ENCODE data around the gene C19orf38. TPM values are rescaled to one million over a fixed set of nuclear protein-coding genes. Genes with fewer than 3 reads are reported as not detected.

The C19orf38 gene
- total RNA-seq, 1 donor from 2014 or later, result 0.33 TPM

DNA sequence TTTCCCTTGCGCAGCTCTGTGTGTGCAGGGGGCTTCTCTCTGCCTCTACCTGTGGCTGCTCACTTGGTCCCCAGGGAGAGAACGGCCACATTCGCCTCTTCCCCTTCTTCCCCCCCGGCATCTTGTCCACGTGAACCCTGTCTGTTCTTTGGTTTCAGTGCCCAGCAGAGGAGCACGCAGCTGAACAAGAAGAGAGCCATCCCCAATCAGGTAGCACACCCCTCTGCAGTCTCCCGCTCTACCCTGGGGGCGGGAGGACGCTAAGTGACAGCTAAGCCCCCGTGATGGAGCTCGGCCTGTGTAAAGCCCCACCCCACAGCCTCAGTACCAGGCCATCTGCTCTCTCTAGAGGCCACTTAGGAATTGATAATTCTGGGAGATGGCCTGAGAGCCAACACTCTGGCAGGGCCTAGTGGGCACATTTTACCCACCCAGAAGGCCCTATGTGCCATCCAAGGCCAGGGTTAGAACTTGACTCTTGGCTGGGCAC lies 42.4 kb upstream of the C19orf38 start:
- TF ChIP-seq, protein P1, sequence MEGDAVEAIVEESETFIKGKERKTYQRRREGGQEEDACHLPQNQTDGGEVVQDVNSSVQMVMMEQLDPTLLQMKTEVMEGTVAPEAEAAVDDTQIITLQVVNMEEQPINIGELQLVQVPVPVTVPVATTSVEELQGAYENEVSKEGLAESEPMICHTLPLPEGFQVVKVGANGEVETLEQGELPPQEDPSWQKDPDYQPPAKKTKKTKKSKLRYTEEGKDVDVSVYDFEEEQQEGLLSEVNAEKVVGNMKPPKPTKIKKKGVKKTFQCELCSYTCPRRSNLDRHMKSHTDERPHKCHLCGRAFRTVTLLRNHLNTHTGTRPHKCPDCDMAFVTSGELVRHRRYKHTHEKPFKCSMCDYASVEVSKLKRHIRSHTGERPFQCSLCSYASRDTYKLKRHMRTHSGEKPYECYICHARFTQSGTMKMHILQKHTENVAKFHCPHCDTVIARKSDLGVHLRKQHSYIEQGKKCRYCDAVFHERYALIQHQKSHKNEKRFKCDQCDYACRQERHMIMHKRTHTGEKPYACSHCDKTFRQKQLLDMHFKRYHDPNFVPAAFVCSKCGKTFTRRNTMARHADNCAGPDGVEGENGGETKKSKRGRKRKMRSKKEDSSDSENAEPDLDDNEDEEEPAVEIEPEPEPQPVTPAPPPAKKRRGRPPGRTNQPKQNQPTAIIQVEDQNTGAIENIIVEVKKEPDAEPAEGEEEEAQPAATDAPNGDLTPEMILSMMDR (IDR thresholded peaks at IDR 0.05; ENCODE audit: insufficient read depth, low read length, poor library complexity, severe bottlenecking), result no peak
- peaks cover 6% of the 10 kb centered on the region for H3K36me3 ChIP-seq (ENCODE audit: control insufficient read depth, insufficient read depth, low read length)
- no peak for DNase-seq (ENCODE audit: low read depth)

DNA sequence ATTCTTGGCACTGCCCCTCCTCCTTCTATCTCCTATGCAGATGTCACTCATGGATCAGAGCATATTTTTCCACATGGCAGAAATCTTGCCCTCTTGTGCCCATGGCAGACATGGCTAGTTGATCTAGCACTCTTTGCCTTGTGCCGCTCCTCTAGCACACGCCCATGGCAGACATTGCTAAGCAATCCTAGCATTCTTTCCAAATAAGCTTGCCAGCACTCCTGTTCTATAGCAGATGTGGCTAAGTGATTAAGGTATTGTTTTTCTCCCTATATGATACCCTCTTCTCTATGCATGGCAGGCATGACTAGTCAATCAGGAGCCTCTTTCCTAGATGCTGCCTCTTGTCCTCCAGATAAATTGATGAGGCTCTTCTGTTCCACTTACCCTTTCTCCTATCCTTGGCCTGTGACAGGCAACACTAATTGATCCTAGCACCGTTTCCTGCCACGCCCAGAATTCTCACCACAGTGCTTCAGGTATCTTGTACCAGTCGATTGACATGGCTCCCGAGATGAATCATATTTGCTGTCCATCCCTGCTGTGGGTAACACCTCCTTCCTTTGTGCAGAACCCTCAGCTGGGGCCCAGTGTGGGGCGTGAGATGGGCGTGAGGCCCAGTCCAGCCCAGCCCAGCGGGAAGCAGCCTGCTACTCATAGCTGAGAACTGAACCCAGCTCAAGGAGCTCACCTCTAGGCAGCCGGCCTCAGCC lies 39.1 kb upstream of the C19orf38 start:
- DNase-seq (ENCODE audit: low read depth), result no peak
- Histone ChIP-seq H3K27me3 (ENCODE audit: control insufficient read depth, insufficient read depth, low read length) (no peaks in the 10 kb centered on the region), H3K36me3 (ENCODE audit: control insufficient read depth, insufficient read depth, low read length) (peaks cover 4% of the 10 kb centered on the region), H3K4me3 (ENCODE audit: low read depth, low read length) (no peak overlapping the region)
- TF ChIP-seq, protein P1 (IDR thresholded peaks at IDR 0.05; ENCODE audit: insufficient read depth, low read length, poor library complexity, severe bottlenecking), result no peak

More for the DNA sequence above, 42.4 kb upstream of the C19orf38 start:
- Histone ChIP-seq H3K4me3 (ENCODE audit: low read depth, low read length) (no peak overlapping the region), H3K27me3 (ENCODE audit: control insufficient read depth, insufficient read depth, low read length) (no peaks in the 10 kb centered on the region)

DNA sequence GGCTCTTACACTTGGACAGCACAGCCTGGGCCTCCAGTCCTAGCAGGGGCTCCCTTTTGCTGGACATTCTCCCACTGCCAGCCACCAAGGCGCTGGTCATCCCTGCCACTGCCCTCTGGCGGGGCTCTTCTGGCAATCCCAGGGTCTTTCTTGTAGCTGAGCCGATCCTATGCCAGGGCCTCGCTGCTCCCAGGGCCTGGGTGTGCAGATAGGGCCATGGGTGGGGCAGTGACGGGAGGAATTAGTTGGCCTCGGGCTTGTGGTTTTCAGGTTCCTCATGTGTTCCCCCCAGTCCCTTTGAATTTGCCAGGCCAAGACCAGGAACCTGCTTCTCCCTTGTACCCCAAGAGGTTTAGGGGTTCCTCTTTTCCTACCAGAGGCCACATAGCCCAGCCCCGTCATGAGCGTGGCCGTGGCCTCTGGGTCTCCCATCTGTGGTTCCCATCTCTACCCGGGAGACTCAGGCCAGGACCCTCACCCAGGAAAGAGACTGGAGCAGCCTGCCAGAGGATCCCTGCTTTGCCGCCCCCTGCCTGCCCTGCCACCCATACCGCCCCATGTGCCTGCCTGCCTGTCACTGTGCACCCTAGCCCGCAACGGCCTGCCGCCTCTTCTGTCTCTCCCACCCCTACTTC lies 38.4 kb upstream of the C19orf38 start:
- no peak for DNase-seq (ENCODE audit: low read depth)
- Histone ChIP-seq H3K4me3 (ENCODE audit: low read depth, low read length) (no peak overlapping the region), H3K36me3 (ENCODE audit: control insufficient read depth, insufficient read depth, low read length) (peaks cover 3% of the 10 kb centered on the region), H3K27me3 (ENCODE audit: control insufficient read depth, insufficient read depth, low read length) (no peaks in the 10 kb centered on the region)
- TF ChIP-seq, protein P1 (IDR thresholded peaks at IDR 0.05; ENCODE audit: insufficient read depth, low read length, poor library complexity, severe bottlenecking), result no peak

DNA sequence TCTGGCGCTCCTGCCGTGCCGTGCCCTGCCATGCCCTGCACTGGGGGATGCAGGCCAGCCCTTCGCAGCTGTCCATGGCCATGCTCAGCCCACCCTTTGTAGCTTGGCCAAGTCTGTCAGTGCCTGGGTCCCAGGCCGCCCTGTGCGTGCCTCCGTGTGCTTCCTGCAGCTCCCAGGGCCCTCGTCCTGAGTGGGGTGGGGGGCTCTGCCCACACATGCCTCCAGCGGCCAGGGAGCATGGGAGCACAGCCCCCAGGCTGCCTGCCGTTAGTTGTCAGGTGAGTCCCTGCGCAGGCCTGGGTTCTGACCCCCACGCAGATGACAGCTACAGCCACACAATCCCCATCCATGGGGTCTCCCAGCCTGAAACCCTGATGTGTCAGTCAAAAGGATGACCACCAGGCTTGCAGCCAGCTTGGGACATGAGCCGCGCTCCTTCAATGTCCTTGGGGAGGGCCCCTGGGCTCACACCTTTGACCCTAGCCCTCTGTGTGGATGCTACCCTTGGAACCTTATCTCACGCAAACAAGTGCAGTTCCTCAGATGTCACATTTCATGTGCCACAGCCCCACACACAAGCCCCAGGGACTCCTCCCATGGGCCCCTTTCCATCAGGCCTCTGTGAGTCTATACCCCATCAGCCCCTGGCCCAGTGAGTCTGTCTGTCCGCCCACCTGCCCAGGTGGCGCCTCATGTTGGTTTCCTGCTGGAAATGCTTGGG lies 36.7 kb upstream of the C19orf38 start:
- Histone ChIP-seq H3K4me3 (ENCODE audit: low read depth, low read length) (no peak overlapping the region), H3K36me3 (ENCODE audit: control insufficient read depth, insufficient read depth, low read length) (peaks cover 2% of the 10 kb centered on the region), H3K27me3 (ENCODE audit: control insufficient read depth, insufficient read depth, low read length) (no peaks in the 10 kb centered on the region)
- DNase-seq (ENCODE audit: low read depth), result no peak
- TF ChIP-seq, protein P1 (IDR thresholded peaks at IDR 0.05; ENCODE audit: insufficient read depth, low read length, poor library complexity, severe bottlenecking), result no peak

DNA sequence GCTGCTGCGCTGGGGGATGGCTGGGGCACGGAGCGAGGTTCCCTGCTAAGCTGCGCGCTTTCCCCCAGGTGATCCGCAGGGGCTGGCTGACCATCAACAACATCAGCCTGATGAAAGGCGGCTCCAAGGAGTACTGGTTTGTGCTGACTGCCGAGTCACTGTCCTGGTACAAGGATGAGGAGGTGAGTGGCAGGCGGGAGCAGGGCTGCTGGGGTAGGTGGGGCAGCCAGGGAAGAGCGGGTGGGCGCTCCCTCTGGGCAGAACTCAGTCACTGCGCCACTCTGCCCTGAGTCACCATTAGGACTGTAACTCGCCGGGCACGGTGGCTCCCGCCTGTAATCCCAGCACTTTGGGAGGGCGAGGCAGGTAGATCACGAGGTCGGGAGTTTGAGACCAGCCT lies 36.0 kb upstream of the C19orf38 start:
- DNase-seq (ENCODE audit: low read depth), result no peak
- Histone ChIP-seq H3K4me3 (ENCODE audit: low read depth, low read length) (no peak overlapping the region), H3K36me3 (ENCODE audit: control insufficient read depth, insufficient read depth, low read length) (peaks cover 2% of the 10 kb centered on the region), H3K27me3 (ENCODE audit: control insufficient read depth, insufficient read depth, low read length) (no peaks in the 10 kb centered on the region)
- TF ChIP-seq, protein P1 (IDR thresholded peaks at IDR 0.05; ENCODE audit: insufficient read depth, low read length, poor library complexity, severe bottlenecking), result no peak
